ENCODE measurements around the gene SPOCD1.

SPOCD1 gene

GRCh38 chr1:31815752-31816500 lies at the start of gene SPOCD1:
Gene SPOCD1 (minus strand): TSS chr1:31816022. CDS start chr1:31815333, 689 bp downstream.
- H3K36me3 Mint-ChIP-seq, result no peaks in the 10 kb centered on the region
- H3K9me3 Mint-ChIP-seq (ENCODE audit: low read depth), result no peaks in the 10 kb centered on the region
- H3K4me3 Mint-ChIP-seq, result no peak within 1 kb of the TSS
- H3K27me3 Mint-ChIP-seq, result no peaks in the 10 kb centered on the region
- peaks cover 6% of the 10 kb centered on the region for H3K4me1 Mint-ChIP-seq (ENCODE audit: low read depth)
- no peak within 1 kb of the TSS for H3K27ac Mint-ChIP-seq

GRCh38 chr1:31862071-31862470 lies 46.2 kb upstream of the SPOCD1 start:
- no peaks in the 10 kb centered on the region for H3K27me3 Mint-ChIP-seq
- H3K27ac Mint-ChIP-seq, result no peak overlapping the region
- H3K36me3 Mint-ChIP-seq, result no peaks in the 10 kb centered on the region
- H3K4me3 Mint-ChIP-seq, result no peak overlapping the region
- peaks cover 7% of the 10 kb centered on the region for H3K4me1 Mint-ChIP-seq (ENCODE audit: low read depth)
- H3K9me3 Mint-ChIP-seq (ENCODE audit: low read depth), result no peaks in the 10 kb centered on the region

- Mint-ChIP-seq H3K9me3 (ENCODE audit: low read depth) (no peaks in the 10 kb centered on the region), H3K27ac (no peak overlapping the region), H3K4me1 (ENCODE audit: low read depth) (peaks cover 1% of the 10 kb centered on the region), H3K4me3 (no peak overlapping the region), H3K36me3 (no peaks in the 10 kb centered on the region), H3K27me3 (no peaks in the 10 kb centered on the region)
Observed at GRCh38 chr1:31861346-31861745, 45.5 kb upstream of the SPOCD1 start.

- H3K36me3 Mint-ChIP-seq, result no peaks in the 10 kb centered on the region
- no peaks in the 10 kb centered on the region for H3K27me3 Mint-ChIP-seq
- H3K9me3 Mint-ChIP-seq (ENCODE audit: low read depth), result no peaks in the 10 kb centered on the region
- H3K4me1 Mint-ChIP-seq (ENCODE audit: low read depth), result no peaks in the 10 kb centered on the region
- no peak overlapping the region for H3K27ac Mint-ChIP-seq
- H3K4me3 Mint-ChIP-seq, result no peak overlapping the region
Observed at GRCh38 chr1:31860581-31860980, 44.8 kb upstream of the SPOCD1 start.

- Mint-ChIP-seq H3K36me3 (no peaks in the 10 kb centered on the region), H3K27me3 (no peaks in the 10 kb centered on the region), H3K9me3 (ENCODE audit: low read depth) (no peaks in the 10 kb centered on the region), H3K4me3 (no peak overlapping the region), H3K4me1 (ENCODE audit: low read depth) (peaks cover 1% of the 10 kb centered on the region), H3K27ac (no peak overlapping the region)
Observed at GRCh38 chr1:31859719-31860118, 43.9 kb upstream of the SPOCD1 start.

GRCh38 chr1:31859044-31859443 lies 43.2 kb upstream of the SPOCD1 start:
- no peaks in the 10 kb centered on the region for H3K27me3 Mint-ChIP-seq
- H3K9me3 Mint-ChIP-seq (ENCODE audit: low read depth), result no peaks in the 10 kb centered on the region
- no peak overlapping the region for H3K27ac Mint-ChIP-seq
- no peaks in the 10 kb centered on the region for H3K36me3 Mint-ChIP-seq
- peaks cover 2% of the 10 kb centered on the region for H3K4me1 Mint-ChIP-seq (ENCODE audit: low read depth)
- no peak overlapping the region for H3K4me3 Mint-ChIP-seq

GRCh38 chr1:31857863-31858262 lies 42.0 kb upstream of the SPOCD1 start:
- Mint-ChIP-seq H3K4me1 (ENCODE audit: low read depth) (peaks cover 5% of the 10 kb centered on the region), H3K27me3 (no peaks in the 10 kb centered on the region), H3K9me3 (ENCODE audit: low read depth) (no peaks in the 10 kb centered on the region), H3K36me3 (no peaks in the 10 kb centered on the region), H3K4me3 (no peak overlapping the region), H3K27ac (no peak overlapping the region)

GRCh38 chr1:31856140-31856539 lies 40.3 kb upstream of the SPOCD1 start:
- no peak overlapping the region for H3K4me3 Mint-ChIP-seq
- H3K4me1 Mint-ChIP-seq (ENCODE audit: low read depth), result peaks cover 5% of the 10 kb centered on the region
- H3K27me3 Mint-ChIP-seq, result no peaks in the 10 kb centered on the region
- H3K27ac Mint-ChIP-seq, result no peak overlapping the region
- no peaks in the 10 kb centered on the region for H3K36me3 Mint-ChIP-seq
- no peaks in the 10 kb centered on the region for H3K9me3 Mint-ChIP-seq (ENCODE audit: low read depth)

- H3K4me3 Mint-ChIP-seq, result no peak overlapping the region
- H3K27ac Mint-ChIP-seq, result no peak overlapping the region
- H3K9me3 Mint-ChIP-seq (ENCODE audit: low read depth), result no peaks in the 10 kb centered on the region
- no peaks in the 10 kb centered on the region for H3K27me3 Mint-ChIP-seq
- no peaks in the 10 kb centered on the region for H3K36me3 Mint-ChIP-seq
- H3K4me1 Mint-ChIP-seq (ENCODE audit: low read depth), result peaks cover 8% of the 10 kb centered on the region
Observed at GRCh38 chr1:31855038-31855845, 39.4 kb upstream of the SPOCD1 start.

- Mint-ChIP-seq H3K4me3 (no peak overlapping the region), H3K4me1 (ENCODE audit: low read depth) (peaks cover 60% of the 10 kb centered on the region), H3K9me3 (ENCODE audit: low read depth) (no peaks in the 10 kb centered on the region), H3K27me3 (no peaks in the 10 kb centered on the region), H3K36me3 (no peaks in the 10 kb centered on the region), H3K27ac (no peak overlapping the region)
Observed at GRCh38 chr1:31849653-31850052, 33.8 kb upstream of the SPOCD1 start.

- Mint-ChIP-seq H3K4me3 (peak overlapping the region; percentile 52), H3K9me3 (ENCODE audit: low read depth) (no peaks in the 10 kb centered on the region), H3K27me3 (no peaks in the 10 kb centered on the region), H3K36me3 (no peaks in the 10 kb centered on the region), H3K27ac (peak overlapping the region; percentile 46), H3K4me1 (ENCODE audit: low read depth) (peaks cover 60% of the 10 kb centered on the region)
Observed at GRCh38 chr1:31848381-31848897, 32.6 kb upstream of the SPOCD1 start.

GRCh38 chr1:31846484-31846883 lies 30.7 kb upstream of the SPOCD1 start:
- Mint-ChIP-seq H3K27ac (peak overlapping the region; percentile 67), H3K4me1 (ENCODE audit: low read depth) (peaks cover 64% of the 10 kb centered on the region), H3K4me3 (no peak overlapping the region)

GRCh38 chr1:31843506-31843905 lies 27.7 kb upstream of the SPOCD1 start:
- Mint-ChIP-seq H3K27ac (no peak overlapping the region), H3K4me1 (ENCODE audit: low read depth) (peaks cover 46% of the 10 kb centered on the region), H3K27me3 (no peaks in the 10 kb centered on the region), H3K9me3 (ENCODE audit: low read depth) (no peaks in the 10 kb centered on the region), H3K36me3 (no peaks in the 10 kb centered on the region), H3K4me3 (no peak overlapping the region)

More at GRCh38 chr1:31846484-31846883, 30.7 kb upstream of the SPOCD1 start:
- Mint-ChIP-seq H3K27me3 (no peaks in the 10 kb centered on the region), H3K9me3 (ENCODE audit: low read depth) (no peaks in the 10 kb centered on the region), H3K36me3 (no peaks in the 10 kb centered on the region)

- Mint-ChIP-seq H3K9me3 (ENCODE audit: low read depth) (no peaks in the 10 kb centered on the region), H3K27me3 (no peaks in the 10 kb centered on the region), H3K4me3 (no peak overlapping the region), H3K4me1 (ENCODE audit: low read depth) (peaks cover 19% of the 10 kb centered on the region), H3K36me3 (no peaks in the 10 kb centered on the region), H3K27ac (no peak overlapping the region)
Observed at GRCh38 chr1:31839662-31840343, 24.0 kb upstream of the SPOCD1 start.
